Measurements from ENCODE around the gene GPBAR1.

The GPBAR1 gene

DNA sequence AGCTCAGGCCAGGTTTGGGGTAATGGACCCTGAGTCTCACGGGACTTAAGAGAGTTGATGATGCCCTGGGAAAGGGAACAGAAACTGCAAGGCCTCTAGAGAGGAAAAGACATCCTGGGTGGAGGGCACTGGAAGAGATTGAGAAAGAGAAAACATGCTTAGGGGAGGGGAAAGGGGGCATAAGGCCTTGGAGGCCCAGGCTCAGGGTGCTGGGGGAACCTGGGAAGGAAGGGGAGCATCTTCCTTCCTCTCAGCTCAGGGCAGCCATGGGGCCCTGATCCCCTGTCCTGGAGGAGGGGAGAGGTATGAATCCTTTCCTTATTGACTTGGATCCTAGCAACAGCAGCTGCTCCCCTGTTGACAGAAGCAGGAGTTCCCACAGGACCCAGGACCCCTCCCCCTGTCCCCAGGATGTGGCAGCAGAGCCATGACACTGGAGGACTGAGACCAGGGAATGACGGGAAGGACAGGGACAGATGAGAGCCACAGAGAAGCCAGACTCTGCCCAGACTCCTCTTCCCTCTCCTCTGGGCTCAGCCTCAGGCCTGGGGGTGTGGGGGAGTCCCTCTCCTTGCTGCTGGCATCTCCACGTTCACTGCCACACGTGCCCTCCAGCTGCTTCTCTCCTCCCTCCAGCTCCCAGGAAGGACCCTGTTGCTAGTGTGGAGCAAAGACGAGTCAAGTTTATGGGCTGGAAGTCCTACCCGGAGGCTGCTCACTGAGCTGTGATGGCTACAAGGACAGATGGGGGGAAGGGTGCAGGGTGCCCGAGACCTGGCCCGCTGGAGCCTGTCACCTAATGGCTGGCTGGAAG, 815 bp downstream of the GPBAR1 start:
- DNase-seq (ENCODE audit: low read depth): no peak
- TF ChIP-seq, protein P1, sequence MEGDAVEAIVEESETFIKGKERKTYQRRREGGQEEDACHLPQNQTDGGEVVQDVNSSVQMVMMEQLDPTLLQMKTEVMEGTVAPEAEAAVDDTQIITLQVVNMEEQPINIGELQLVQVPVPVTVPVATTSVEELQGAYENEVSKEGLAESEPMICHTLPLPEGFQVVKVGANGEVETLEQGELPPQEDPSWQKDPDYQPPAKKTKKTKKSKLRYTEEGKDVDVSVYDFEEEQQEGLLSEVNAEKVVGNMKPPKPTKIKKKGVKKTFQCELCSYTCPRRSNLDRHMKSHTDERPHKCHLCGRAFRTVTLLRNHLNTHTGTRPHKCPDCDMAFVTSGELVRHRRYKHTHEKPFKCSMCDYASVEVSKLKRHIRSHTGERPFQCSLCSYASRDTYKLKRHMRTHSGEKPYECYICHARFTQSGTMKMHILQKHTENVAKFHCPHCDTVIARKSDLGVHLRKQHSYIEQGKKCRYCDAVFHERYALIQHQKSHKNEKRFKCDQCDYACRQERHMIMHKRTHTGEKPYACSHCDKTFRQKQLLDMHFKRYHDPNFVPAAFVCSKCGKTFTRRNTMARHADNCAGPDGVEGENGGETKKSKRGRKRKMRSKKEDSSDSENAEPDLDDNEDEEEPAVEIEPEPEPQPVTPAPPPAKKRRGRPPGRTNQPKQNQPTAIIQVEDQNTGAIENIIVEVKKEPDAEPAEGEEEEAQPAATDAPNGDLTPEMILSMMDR (IDR thresholded peaks at IDR 0.05; ENCODE audit: insufficient read depth, low read depth, low read length, missing control alignments): no peak

DNA sequence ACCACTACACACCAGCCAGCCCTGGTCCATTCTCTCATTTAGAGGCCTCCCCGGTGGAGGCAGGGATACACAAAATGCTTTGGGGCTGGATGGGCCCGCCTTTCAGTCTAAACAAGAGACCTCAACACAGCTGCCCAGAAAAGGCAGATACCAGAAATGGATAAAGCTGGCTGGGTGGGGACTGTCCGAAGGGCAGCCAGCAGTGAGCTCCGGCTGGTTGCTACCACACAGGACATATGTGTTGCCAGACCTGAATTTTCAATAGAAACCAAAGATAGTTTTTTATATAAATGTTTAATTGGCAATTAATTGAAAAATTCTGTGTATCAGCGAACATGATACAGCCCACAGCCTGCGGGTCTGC, 1.4 kb downstream of the GPBAR1 start:
- TF ChIP-seq, protein P1 (IDR thresholded peaks at IDR 0.05; ENCODE audit: insufficient read depth, low read depth, low read length, missing control alignments): no peak
- H3K4me3 ChIP-seq (ENCODE audit: low read depth, low read length): no peak overlapping the region
- DNase-seq (ENCODE audit: low read depth): no peak

More for the DNA sequence above, 815 bp downstream of the GPBAR1 start:
- no peak overlapping the region for H3K4me3 ChIP-seq (ENCODE audit: low read depth, low read length)

DNA sequence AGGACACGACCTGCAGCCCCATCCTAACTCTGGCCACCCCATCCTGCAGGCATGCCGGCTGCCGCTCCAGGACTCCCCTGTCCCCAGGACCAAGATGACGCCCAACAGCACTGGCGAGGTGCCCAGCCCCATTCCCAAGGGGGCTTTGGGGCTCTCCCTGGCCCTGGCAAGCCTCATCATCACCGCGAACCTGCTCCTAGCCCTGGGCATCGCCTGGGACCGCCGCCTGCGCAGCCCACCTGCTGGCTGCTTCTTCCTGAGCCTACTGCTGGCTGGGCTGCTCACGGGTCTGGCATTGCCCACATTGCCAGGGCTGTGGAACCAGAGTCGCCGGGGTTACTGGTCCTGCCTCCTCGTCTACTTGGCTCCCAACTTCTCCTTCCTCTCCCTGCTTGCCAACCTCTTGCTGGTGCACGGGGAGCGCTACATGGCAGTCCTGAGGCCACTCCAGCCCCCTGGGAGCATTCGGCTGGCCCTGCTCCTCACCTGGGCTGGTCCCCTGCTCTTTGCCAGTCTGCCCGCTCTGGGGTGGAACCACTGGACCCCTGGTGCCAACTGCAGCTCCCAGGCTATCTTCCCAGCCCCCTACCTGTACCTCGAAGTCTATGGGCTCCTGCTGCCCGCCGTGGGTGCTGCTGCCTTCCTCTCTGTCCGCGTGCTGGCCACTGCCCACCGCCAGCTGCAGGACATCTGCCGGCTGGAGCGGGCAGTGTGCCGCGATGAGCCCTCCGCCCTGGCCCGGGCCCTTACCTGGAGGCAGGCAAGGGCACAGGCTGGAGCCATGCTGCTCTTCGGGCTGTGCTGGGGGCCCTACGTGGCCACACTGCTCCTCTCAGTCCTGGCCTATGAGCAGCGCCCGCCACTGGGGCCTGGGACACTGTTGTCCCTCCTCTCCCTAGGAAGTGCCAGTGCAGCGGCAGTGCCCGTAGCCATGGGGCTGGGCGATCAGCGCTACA, 2.1 kb downstream of the GPBAR1 start:
- TF ChIP-seq, protein P1 (IDR thresholded peaks at IDR 0.05; ENCODE audit: insufficient read depth, low read depth, low read length, missing control alignments): no peak
- no peak overlapping the region for H3K4me3 ChIP-seq (ENCODE audit: low read depth, low read length)
- DNase-seq (ENCODE audit: low read depth): no peak

DNA sequence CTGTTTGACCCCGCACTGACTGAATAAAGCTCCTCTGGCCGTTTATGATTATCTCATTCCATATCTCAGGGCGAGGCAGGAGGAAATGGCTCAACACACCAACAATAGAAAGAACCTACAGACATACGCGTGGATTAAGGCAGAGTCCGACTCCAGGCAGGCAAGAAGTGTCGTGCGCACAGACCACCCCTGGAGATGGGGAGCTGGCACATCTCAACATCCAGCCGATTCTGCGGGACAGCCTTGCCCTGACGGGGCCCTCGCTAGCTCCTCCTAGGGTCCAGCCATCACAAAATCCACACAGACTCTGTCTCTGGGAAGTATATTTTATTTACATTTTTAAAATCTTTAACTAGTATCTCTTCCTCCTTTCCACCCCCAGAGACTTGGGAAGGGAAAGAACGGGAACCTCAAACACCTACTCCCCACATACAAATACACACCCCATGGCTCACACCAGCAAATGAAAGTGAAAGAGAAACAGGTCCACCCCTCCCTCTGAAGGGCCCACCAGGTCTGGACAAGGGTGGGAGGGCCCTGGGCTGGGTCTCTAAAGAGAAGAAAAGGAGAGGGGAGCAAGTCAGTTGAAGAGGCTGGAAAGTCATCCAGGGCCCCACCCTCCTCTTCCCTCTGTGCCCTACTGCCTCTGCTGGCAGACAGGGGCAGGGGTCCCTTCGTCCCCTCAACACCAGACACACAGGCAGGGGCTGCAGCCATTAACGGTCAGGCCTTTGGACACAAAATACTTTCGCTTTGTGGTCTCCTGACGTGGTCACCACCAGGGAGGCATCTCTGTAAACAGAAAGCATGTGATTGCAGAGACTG, 3.2 kb downstream of the GPBAR1 start:
- H3K4me3 ChIP-seq (ENCODE audit: low read depth, low read length): no peak overlapping the region
- no peak for DNase-seq (ENCODE audit: low read depth)
- TF ChIP-seq, protein P1 (IDR thresholded peaks at IDR 0.05; ENCODE audit: insufficient read depth, low read depth, low read length, missing control alignments): no peak

DNA sequence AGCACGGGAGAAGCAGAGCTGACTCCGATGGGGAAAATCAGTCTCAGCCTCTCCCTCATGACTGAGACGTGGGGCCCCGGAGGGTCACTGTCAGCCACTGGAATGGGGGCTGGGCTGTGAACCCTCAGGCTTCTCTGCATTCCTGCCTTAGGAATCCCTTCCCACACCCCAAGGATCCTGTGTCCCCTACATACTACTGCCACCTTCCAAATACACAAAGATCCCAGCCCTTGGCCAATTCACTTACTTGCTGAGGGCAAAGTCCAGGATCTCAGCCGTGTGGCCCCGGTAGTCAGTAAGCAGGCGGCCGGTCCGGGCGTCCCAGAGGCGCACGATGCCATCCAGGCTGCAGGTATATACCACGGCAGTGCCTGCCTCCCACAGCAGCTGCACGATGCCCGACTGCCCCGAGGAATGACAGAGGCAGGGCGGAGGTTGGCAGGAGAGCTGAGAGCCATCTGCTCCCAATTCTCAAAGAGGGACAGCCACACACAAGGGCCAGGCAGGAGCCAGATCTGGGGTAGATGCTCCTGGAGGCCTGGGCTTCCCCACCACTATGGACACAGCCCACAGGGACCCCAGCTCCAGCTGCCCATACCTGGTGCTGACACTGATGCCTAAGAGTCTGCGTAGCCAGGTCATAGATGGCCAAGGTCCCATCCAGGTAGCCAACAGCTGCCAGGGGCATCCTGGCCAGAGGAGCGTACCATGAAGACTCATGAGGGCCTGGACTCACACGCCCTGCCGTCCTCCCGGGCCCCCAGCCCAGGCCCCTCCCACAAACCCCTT, 4.2 kb downstream of the GPBAR1 start:
- no peak overlapping the region for H3K4me3 ChIP-seq (ENCODE audit: low read depth, low read length)
- TF ChIP-seq, protein P1 (IDR thresholded peaks at IDR 0.05; ENCODE audit: insufficient read depth, low read depth, low read length, missing control alignments): no peak
- no peak for DNase-seq (ENCODE audit: low read depth)

DNA sequence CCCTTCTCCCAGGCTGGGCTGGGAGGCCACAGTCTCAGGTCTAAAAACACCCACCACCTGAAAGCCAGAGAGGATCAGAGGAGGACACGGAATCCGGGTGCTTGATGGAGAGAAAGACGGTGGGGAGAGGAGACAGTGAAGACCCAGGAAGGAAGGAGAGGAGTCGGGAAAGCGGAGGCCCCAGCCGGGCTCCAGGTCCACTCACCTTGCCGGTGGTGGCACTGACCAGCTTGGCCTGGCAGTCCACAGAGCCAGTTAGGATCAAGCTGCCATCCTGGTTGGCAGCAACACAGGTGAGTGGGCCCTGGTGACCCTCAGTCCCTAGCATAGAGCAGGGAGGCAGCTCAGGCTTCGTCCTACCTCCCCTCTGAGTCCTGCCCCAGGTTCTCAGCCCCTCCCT, 4.8 kb downstream of the GPBAR1 start:
- no peak overlapping the region for H3K4me3 ChIP-seq (ENCODE audit: low read depth, low read length)
- TF ChIP-seq, protein P1 (IDR thresholded peaks at IDR 0.05; ENCODE audit: insufficient read depth, low read depth, low read length, missing control alignments): no peak
- DNase-seq (ENCODE audit: low read depth): no peak

All from GM12865 (cell line).